HepG2 (cell line): Measurements from ENCODE around the gene YIPF3. TPM values are rescaled to one million over a fixed set of nuclear protein-coding genes. Genes with fewer than 3 reads are reported as not detected.

Experiments used
- ARHGAP35 ChIP-seq: sonication (generic); formaldehyde crosslinking; IDR thresholded peaks from 2 replicates; pipeline ENCODE4 v1.9.0; 2022; ENCODE audit warnings: mild to moderate bottlenecking, inconsistent platforms, moderate library complexity, missing genetic modification reagents, borderline replicate concordance
- ASH2L ChIP-seq: fragments of 300-600, 200-600 bp; sonication (generic); IDR thresholded peaks from 2 replicates; pipeline ENCODE4 v1.7.0; 2017; ENCODE audit warnings: low read depth, mild to moderate bottlenecking, moderate library complexity, mixed read lengths, low read length; ENCODE audit not compliant: insufficient read length
- CCDC6 ChIP-seq: sonication (generic); formaldehyde crosslinking; IDR thresholded peaks from 2 replicates; pipeline ENCODE4 v1.8.1; 2022; ENCODE audit warnings: mild to moderate bottlenecking, missing genetic modification reagents, moderate library complexity
- CENPX ChIP-seq: sonication (generic); formaldehyde crosslinking; IDR thresholded peaks from 2 replicates; pipeline ENCODE4 v1.9.0; 2021; ENCODE audit warnings: mild to moderate bottlenecking, missing genetic modification reagents, moderate library complexity
- ETV5 ChIP-seq: IDR thresholded peaks from 2 replicates; pipeline ENCODE4 v1.6.1; 2018; ENCODE audit warnings: missing biosample characterization, missing genetic modification reagents, inconsistent platforms, borderline replicate concordance
- GABPB1 ChIP-seq: IDR thresholded peaks from 2 replicates; pipeline ENCODE4 v1.6.1; 2016; ENCODE audit warnings: mild to moderate bottlenecking, missing genetic modification reagents, moderate library complexity, missing compliant biosample characterization
- KDM5A ChIP-seq: fragments of 200-600 bp; sonication (generic); IDR thresholded peaks from 2 replicates; pipeline ENCODE4 v1.7.0; 2018; ENCODE audit warnings: antibody characterized with exemption, mild to moderate bottlenecking, low read length, borderline replicate concordance
- MEIS1 ChIP-seq: sonication (generic); formaldehyde crosslinking; IDR thresholded peaks from 2 replicates; pipeline ENCODE4 v1.9.0; 2021; ENCODE audit warnings: mild to moderate bottlenecking, missing genetic modification reagents, moderate library complexity, borderline replicate concordance
- NFKBIZ ChIP-seq: IDR thresholded peaks from 2 replicates; pipeline ENCODE4 v1.6.1; 2018; ENCODE audit warnings: missing genetic modification reagents, missing compliant biosample characterization
- RXRA ChIP-seq: sonication (generic); formaldehyde crosslinking; IDR thresholded peaks from 2 replicates; pipeline ENCODE4 v1.5.1; 2020; ENCODE audit warnings: missing genetic modification reagents
- SSRP1 ChIP-seq: IDR thresholded peaks from 2 replicates; pipeline ENCODE4 v1.6.1; 2016; ENCODE audit warnings: control low read depth
- YY1 ChIP-seq: IDR thresholded peaks from 2 replicates; pipeline ENCODE4 v1.6.1; 2011; ENCODE audit warnings: low read length, low read depth, moderate library complexity, mild to moderate bottlenecking; ENCODE audit not compliant: insufficient read depth, insufficient replicate concordance
- ZBTB7B ChIP-seq: sonication (generic); formaldehyde crosslinking; IDR thresholded peaks from 2 replicates; pipeline ENCODE4 v1.4.0; 2020; ENCODE audit warnings: missing genetic modification reagents
- ZEB1 ChIP-seq: IDR thresholded peaks from 2 replicates; pipeline ENCODE4 v1.6.1; 2012; ENCODE audit warnings: mild to moderate bottlenecking, low read depth, inconsistent platforms; ENCODE audit not compliant: insufficient replicate concordance
- ZNF225 ChIP-seq: sonication (generic); formaldehyde crosslinking; IDR thresholded peaks from 2 replicates; pipeline ENCODE4 v1.4.0; 2020; ENCODE audit warnings: mild to moderate bottlenecking, missing genetic modification reagents
- ZNF251 ChIP-seq: sonication (generic); formaldehyde crosslinking; IDR thresholded peaks from 2 replicates; pipeline ENCODE4 v1.9.0; 2021; ENCODE audit warnings: mild to moderate bottlenecking, missing genetic modification reagents
- ZNF263 ChIP-seq: sonication (generic); formaldehyde crosslinking; IDR thresholded peaks from 2 replicates; pipeline ENCODE4 v1.4.0; 2020; ENCODE audit warnings: missing genetic modification reagents
- ZNF441 ChIP-seq: sonication (generic); formaldehyde crosslinking; IDR thresholded peaks from 2 replicates; pipeline ENCODE4 v1.7.0; 2021; ENCODE audit warnings: missing genetic modification reagents, borderline replicate concordance
- ZNF451 ChIP-seq: sonication (generic); formaldehyde crosslinking; IDR thresholded peaks from 2 replicates; pipeline ENCODE4 v1.5.0; 2020; ENCODE audit warnings: mild to moderate bottlenecking, missing genetic modification reagents
- ZNF749 ChIP-seq: sonication (generic); formaldehyde crosslinking; IDR thresholded peaks from 2 replicates; pipeline ENCODE4 v1.8.0; 2022; ENCODE audit warnings: mild to moderate bottlenecking, missing genetic modification reagents, moderate library complexity, borderline replicate concordance
- ZNF766 ChIP-seq: sonication (generic); formaldehyde crosslinking; IDR thresholded peaks from 2 replicates; pipeline ENCODE4 v1.5.0; 2020; ENCODE audit warnings: missing genetic modification reagents, borderline replicate concordance
- ZNF775 ChIP-seq: sonication (generic); formaldehyde crosslinking; IDR thresholded peaks from 2 replicates; pipeline ENCODE4 v1.4.0; 2020; ENCODE audit warnings: missing genetic modification reagents, mild to moderate bottlenecking, moderate library complexity, borderline replicate concordance
- ZNF790 ChIP-seq: sonication (generic); formaldehyde crosslinking; IDR thresholded peaks from 2 replicates; pipeline ENCODE4 v1.8.0; 2022; ENCODE audit warnings: missing genetic modification reagents, mild to moderate bottlenecking, borderline replicate concordance
- ZNF883 ChIP-seq: sonication (generic); formaldehyde crosslinking; IDR thresholded peaks from 2 replicates; pipeline ENCODE4 v1.5.1; 2020; ENCODE audit warnings: mild to moderate bottlenecking, missing genetic modification reagents; ENCODE audit errors: not compliant biosample characterization
- polyA plus RNA-seq, 8 experiments: library from polyadenylated mRNA; depleted of rRNA in 3 of 8; stranded (reverse) in 7 of 8; unstranded in 1 of 8; fragments of >200 nt; fragmentation: Illumina TruSeq in 4 of 8; extraction: Trizol in 4 of 8; gene quantifications; 2 replicates each; pipeline versions ENCODE4 v1.2.1 to v1.2.3, GENCODE V29; 2011 to 2016; ENCODE audit warnings: low read depth in 4 of 8, missing spikeins in 1 of 8, mixed read lengths in 1 of 8; ENCODE audit not compliant: insufficient read depth in 1 of 8
- total RNA-seq, 5 experiments: library from RNA; depleted of rRNA; stranded (reverse); fragments of >200 nt; fragmentation: Illumina TruSeq; extraction: Trizol; gene quantifications; 2 replicates each; pipeline ENCODE4 v1.2.3, GENCODE V29; 2016; ENCODE audit warnings: low read depth in 1 of 5
- TF ChIP-seq, protein P1 (sequence below): sonication (generic); formaldehyde crosslinking; IDR thresholded peaks from 2 replicates; pipeline ENCODE4 v1.8.0; 2022; ENCODE audit warnings: missing genetic modification reagents, mild to moderate bottlenecking, inconsistent platforms, borderline replicate concordance
- TF ChIP-seq, protein P2 (sequence below): sonication (generic); formaldehyde crosslinking; IDR thresholded peaks from 2 replicates; pipeline ENCODE4 v1.4.0; 2020; ENCODE audit warnings: missing genetic modification reagents, low read depth, mild to moderate bottlenecking, borderline replicate concordance
- TF ChIP-seq, protein P3 (sequence below): sonication (generic); formaldehyde crosslinking; IDR thresholded peaks from 2 replicates; pipeline ENCODE4 v1.5.0; 2020; ENCODE audit warnings: missing genetic modification reagents

The YIPF3 gene
- total and polyA plus RNA-seq, 2 of the 13 experiments (the other 11 are each of a cell fraction or from before 2014, with no cell fraction given) = 107 to 206 TPM

DNA sequence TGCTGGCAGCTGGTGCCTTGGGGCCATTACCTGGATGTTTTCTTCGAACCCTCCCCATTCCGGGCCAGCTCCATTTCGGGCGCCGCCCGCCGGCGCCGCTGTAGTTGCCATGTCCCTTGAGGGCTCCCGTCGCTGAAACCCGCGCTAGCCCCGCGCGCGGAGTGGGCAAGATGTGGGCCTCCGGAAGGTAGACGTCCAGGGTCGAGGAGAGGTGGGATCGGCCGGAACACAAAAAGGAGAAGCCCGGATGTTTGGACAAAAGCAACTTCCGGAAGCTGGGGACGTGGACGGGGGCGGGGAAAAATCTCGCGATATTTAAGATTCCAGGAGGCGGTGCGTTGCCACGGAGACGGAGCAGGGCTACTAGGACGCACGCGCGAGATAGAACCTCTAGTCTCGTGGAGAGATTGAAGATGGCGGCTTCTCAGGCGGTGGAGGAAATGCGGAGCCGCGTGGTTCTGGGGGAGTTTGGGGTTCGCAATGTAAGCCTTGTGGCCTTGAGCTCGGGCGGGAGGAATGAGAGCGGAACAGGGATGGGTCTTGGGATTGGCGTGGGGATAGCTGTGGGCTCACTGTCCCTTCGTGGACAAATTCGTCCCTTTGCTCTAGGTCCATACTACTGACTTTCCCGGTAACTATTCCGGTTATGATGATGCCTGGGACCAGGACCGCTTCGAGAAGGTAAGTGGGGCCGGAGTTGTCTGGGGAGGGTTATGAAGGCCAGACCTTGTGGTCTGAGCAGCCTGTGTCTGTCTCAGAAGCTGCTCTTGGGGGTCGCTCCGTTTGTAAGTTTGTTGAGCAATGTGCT is at the start of gene YIPF3, which contains the start of gene POLR1C (continued):
- peak; percentile 73 for TF ChIP-seq ZNF883
- TF ChIP-seq ZEB1 = peak; percentile 57
- peak; percentile 98 for TF ChIP-seq ASH2L
- TF ChIP-seq, protein P1, sequence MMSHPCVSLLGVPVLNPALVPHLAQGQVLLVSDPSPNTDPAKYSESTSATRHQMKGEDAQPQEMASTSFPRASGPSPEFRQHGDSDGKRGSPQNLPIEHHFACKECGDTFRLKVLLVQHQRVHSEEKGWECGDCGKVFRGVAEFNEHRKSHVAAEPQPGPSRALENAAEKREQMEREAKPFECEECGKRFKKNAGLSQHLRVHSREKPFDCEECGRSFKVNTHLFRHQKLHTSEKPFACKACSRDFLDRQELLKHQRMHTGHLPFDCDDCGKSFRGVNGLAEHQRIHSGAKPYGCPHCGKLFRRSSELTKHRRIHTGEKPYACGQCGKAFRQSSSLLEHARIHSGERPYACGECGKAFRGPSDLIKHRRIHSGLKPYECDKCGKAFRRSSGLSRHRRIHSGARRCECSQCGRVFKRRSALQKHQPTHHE (CRISPR knock-in tag) = peak; percentile 57; the same call in 1 of the 2 replicates
- peak; percentile 80 for TF ChIP-seq ZBTB7B (CRISPR knock-in tag)
- TF ChIP-seq ZNF451 (CRISPR knock-in tag) = no peak
- peak; percentile 81; the same call in 1 of the 2 replicates for TF ChIP-seq ZNF766
- TF ChIP-seq GABPB1 (CRISPR knock-in tag) = peak; percentile 97
- TF ChIP-seq ZNF441 (CRISPR knock-in tag) = peak; percentile 32; the same call in 1 of the 2 replicates
- peak; percentile 85; the same call in 1 of the 2 replicates for TF ChIP-seq ZNF749 (CRISPR knock-in tag)
- TF ChIP-seq ZNF251 (CRISPR knock-in tag) = no peak
- peak; percentile 73; the same call in 1 of the 2 replicates for TF ChIP-seq MEIS1 (CRISPR knock-in tag)
- TF ChIP-seq, protein P2, sequence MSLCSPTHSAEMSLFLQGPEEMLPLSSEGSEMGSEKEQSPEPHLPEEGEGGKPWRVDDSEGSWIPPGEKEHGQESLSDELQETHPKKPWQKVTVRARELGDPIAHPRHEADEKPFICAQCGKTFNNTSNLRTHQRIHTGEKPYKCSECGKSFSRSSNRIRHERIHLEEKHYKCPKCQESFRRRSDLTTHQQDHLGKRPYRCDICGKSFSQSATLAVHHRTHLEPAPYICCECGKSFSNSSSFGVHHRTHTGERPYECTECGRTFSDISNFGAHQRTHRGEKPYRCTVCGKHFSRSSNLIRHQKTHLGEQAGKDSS (CRISPR knock-in tag) = 0 out of 2 replicates have a peak, but pooled peaks have one; percentile 72
- TF ChIP-seq ZNF790 (CRISPR knock-in tag) = peak; percentile 27; the same call in 1 of the 2 replicates
- no peak for TF ChIP-seq ZNF225 (CRISPR knock-in tag)
- no peak for TF ChIP-seq CENPX (CRISPR knock-in tag)
- TF ChIP-seq NFKBIZ (CRISPR knock-in tag) = peak; percentile 64; the same call in 1 of the 2 replicates
- TF ChIP-seq, protein P3, sequence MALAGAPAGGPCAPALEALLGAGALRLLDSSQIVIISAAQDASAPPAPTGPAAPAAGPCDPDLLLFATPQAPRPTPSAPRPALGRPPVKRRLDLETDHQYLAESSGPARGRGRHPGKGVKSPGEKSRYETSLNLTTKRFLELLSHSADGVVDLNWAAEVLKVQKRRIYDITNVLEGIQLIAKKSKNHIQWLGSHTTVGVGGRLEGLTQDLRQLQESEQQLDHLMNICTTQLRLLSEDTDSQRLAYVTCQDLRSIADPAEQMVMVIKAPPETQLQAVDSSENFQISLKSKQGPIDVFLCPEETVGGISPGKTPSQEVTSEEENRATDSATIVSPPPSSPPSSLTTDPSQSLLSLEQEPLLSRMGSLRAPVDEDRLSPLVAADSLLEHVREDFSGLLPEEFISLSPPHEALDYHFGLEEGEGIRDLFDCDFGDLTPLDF = peak; percentile 86
- TF ChIP-seq ETV5 = peak; percentile 92
- 0 out of 2 replicates have a peak, but pooled peaks have one; percentile 31 for TF ChIP-seq ZNF263 (CRISPR knock-in tag)
- TF ChIP-seq ZNF775 = no peak
- peak; percentile 97 for TF ChIP-seq YY1
- peak; percentile 83; the same call in 1 of the 2 replicates for TF ChIP-seq ARHGAP35
- TF ChIP-seq SSRP1 (CRISPR knock-in tag) = peak; percentile 42; the same call in 1 of the 2 replicates
- TF ChIP-seq KDM5A = peak; percentile 100
- TF ChIP-seq CCDC6 (CRISPR knock-in tag) = peak; percentile 82
- TF ChIP-seq RXRA (CRISPR knock-in tag) = peak; percentile 79
